Vagina (tissue), 2 donors: ENCODE results near the gene MYADML2. TPM values are rescaled to one million over a fixed set of nuclear protein-coding genes. Genes with fewer than 3 reads are reported as not detected.

Experiments used
- DNase-seq, 2 donors: peaks; one replicate each; pipeline ENCODE4 v3.0.0-alpha.2; 2017; ENCODE audit errors: extremely low spot score in 2 of 2
- H3K27ac ChIP-seq: fragments of 200-600 bp; sonication (generic); one replicate; pipeline ENCODE4 v1.5.1; 2019
- H3K27me3 ChIP-seq: fragments of 200-600 bp; sonication (generic); one replicate; pipeline ENCODE4 v1.5.1; 2019
- H3K36me3 ChIP-seq, 2 donors: fragments of 200-600 bp; sonication (generic); one replicate each; pipeline ENCODE4 v1.5.1; 2017 to 2019
- H3K4me1 ChIP-seq: fragments of 200-600 bp; sonication (generic); one replicate; pipeline ENCODE4 v1.5.1; 2019
- H3K4me3 ChIP-seq, 2 donors: fragments of 200-600 bp; sonication (generic); 1 replicate in 1 of 2; 2 replicates in 1 of 2; pipeline ENCODE4 v1.5.1; 2016 to 2019
- H3K9me3 ChIP-seq: fragments of 200-600 bp; sonication (generic); one replicate; pipeline ENCODE4 v1.5.1; 2019
- POLR2A ChIP-seq, 2 donors: fragments of 450-650 bp; IDR thresholded peaks; one replicate each; pipeline ENCODE4 v1.6.1; 2017; ENCODE audit warnings: antibody characterized with exemption in 2 of 2, mild to moderate bottlenecking in 2 of 2, moderate library complexity in 2 of 2
- POLR2AphosphoS5 ChIP-seq, 2 donors: sonication (generic); formaldehyde crosslinking; IDR thresholded peaks; one replicate each; pipeline ENCODE4 v1.9.0; 2017; ENCODE audit warnings: antibody characterized with exemption in 2 of 2, mild to moderate bottlenecking in 2 of 2, low read depth in 1 of 2; ENCODE audit not compliant: insufficient read depth in 1 of 2
- intact Hi-C: fragments of 100-400 bp; cut with DNase I; formaldehyde crosslinking; loops from one replicate; pipeline ENCODE4 v1.15.1; 2023
- total RNA-seq: library from RNA; depleted of rRNA; stranded (reverse); fragments of >200 nt; gene quantifications from one replicate; pipeline ENCODE4 v1.2.3, GENCODE V29; 2016
- TF ChIP-seq, protein P1 (sequence below), 3 experiments: fragments of 450-650 bp in 2 of 3; fragments of 200-600 bp in 1 of 3; sonication (generic) in 1 of 3; IDR thresholded peaks; one replicate each; pipeline ENCODE4 v1.5.1; 2017 to 2019; ENCODE audit warnings: antibody characterized with exemption in 3 of 3, mild to moderate bottlenecking in 2 of 3, moderate library complexity in 2 of 3

MYADML2 gene
- total RNA-seq, 1 donor from 2014 or later, result not detected

DNA sequence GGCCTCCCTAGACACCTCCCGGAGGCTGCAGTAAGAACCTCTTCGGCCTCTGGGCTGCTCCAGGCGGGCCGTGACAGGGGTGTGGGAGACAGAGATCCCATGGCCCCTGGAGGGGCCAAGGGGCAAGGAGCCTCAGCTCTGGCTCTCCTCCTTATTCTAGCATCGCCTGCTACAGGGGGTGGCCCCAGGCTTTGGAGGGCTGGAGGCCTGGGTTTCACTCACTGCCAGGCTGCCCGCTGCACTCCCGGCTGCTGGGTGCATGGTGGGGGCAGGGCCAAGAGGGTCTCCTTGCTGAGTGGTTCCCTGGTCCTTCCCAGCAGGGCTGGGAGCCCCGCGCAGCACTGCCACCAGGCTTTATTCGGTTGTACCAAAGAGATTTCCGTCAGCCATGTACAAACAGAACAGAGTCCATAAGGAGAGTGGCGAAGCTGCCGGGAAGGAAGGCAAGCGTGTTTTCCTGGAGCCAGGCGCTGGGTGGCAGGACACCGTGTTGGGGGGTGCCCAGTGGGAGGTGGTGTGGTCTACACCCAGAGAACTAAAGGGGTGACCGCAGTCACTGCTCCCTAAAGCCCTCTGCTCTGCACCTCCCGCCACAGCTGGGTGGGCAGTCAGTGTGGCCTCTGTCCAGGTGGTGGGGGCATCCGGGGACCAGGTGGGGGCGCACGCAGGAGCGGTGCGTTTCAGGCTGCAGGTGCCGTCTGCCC is 43.0 kb downstream of the MYADML2 start:
- intact Hi-C loops, result no loop called here
- Histone ChIP-seq H3K4me1 (peaks cover 15% of the 10 kb centered on the region), H3K4me3 (no peak overlapping the region), H3K27ac (no peak overlapping the region), H3K9me3 (no peaks in the 10 kb centered on the region), H3K36me3 (peaks cover 0 to 24% of the 10 kb centered on the region in 2 donors), H3K27me3 (no peaks in the 10 kb centered on the region)
- TF ChIP-seq POLR2AphosphoS5 (IDR thresholded peaks at IDR 0.05; ENCODE audit: insufficient read depth in 1 of 2, low read depth in 1 of 2), result no peak
- TF ChIP-seq, protein P1, sequence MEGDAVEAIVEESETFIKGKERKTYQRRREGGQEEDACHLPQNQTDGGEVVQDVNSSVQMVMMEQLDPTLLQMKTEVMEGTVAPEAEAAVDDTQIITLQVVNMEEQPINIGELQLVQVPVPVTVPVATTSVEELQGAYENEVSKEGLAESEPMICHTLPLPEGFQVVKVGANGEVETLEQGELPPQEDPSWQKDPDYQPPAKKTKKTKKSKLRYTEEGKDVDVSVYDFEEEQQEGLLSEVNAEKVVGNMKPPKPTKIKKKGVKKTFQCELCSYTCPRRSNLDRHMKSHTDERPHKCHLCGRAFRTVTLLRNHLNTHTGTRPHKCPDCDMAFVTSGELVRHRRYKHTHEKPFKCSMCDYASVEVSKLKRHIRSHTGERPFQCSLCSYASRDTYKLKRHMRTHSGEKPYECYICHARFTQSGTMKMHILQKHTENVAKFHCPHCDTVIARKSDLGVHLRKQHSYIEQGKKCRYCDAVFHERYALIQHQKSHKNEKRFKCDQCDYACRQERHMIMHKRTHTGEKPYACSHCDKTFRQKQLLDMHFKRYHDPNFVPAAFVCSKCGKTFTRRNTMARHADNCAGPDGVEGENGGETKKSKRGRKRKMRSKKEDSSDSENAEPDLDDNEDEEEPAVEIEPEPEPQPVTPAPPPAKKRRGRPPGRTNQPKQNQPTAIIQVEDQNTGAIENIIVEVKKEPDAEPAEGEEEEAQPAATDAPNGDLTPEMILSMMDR (IDR thresholded peaks at IDR 0.05), result no peak
- TF ChIP-seq POLR2A (IDR thresholded peaks at IDR 0.05), result no peak
- DNase-seq, result no peak

DNA sequence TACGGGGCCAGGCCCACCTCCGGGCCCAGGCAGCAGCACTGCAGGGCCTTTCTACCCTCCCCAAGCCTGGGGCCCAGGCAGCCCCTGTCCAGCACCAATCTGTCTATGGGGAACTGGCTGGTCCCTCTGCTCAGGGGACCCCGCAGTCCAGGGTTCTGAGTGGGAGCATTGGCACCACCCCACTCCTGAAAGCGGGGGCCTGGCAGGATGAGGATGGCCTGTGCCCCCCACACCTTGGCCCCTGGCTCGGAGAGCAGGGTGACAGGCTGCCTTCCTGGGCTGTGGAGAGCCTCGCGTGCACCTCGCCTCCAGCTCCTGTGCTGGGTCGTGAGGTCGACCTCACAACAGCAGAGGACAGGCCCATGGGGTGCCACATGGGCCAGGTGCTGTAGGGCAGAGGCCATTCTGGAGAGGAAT is 43.6 kb downstream of the MYADML2 start:
- no peak for DNase-seq
- no peak for TF ChIP-seq POLR2A (IDR thresholded peaks at IDR 0.05)
- no peak for TF ChIP-seq POLR2AphosphoS5 (IDR thresholded peaks at IDR 0.05; ENCODE audit: insufficient read depth in 1 of 2, low read depth in 1 of 2)
- TF ChIP-seq, protein P1 (IDR thresholded peaks at IDR 0.05), result no peak
- Histone ChIP-seq H3K9me3 (no peaks in the 10 kb centered on the region), H3K4me3 (no peak overlapping the region), H3K36me3 (peaks cover 0 to 29% of the 10 kb centered on the region in 2 donors), H3K27me3 (no peaks in the 10 kb centered on the region), H3K4me1 (peaks cover 15% of the 10 kb centered on the region), H3K27ac (no peak overlapping the region)
- intact Hi-C loops, result no loop called here

GRCh38 chr17:81902653-81903414 is 44.2 kb downstream of the MYADML2 start:
- H3K4me1 ChIP-seq, result peaks cover 15% of the 10 kb centered on the region
- no peak for DNase-seq
- peaks cover 0 to 35% of the 10 kb centered on the region in 2 donors for H3K36me3 ChIP-seq
- no peaks in the 10 kb centered on the region for H3K9me3 ChIP-seq
- TF ChIP-seq, protein P1 (IDR thresholded peaks at IDR 0.05), result no peak
- TF ChIP-seq POLR2AphosphoS5 (IDR thresholded peaks at IDR 0.05; ENCODE audit: insufficient read depth in 1 of 2, low read depth in 1 of 2) (no peak), POLR2A (IDR thresholded peaks at IDR 0.05) (no peak)
- no peak overlapping the region for H3K27ac ChIP-seq
- peak overlapping the region; percentile 33 to 51 for H3K4me3 ChIP-seq
- intact Hi-C loops, result no loop called here
- no peaks in the 10 kb centered on the region for H3K27me3 ChIP-seq

DNA sequence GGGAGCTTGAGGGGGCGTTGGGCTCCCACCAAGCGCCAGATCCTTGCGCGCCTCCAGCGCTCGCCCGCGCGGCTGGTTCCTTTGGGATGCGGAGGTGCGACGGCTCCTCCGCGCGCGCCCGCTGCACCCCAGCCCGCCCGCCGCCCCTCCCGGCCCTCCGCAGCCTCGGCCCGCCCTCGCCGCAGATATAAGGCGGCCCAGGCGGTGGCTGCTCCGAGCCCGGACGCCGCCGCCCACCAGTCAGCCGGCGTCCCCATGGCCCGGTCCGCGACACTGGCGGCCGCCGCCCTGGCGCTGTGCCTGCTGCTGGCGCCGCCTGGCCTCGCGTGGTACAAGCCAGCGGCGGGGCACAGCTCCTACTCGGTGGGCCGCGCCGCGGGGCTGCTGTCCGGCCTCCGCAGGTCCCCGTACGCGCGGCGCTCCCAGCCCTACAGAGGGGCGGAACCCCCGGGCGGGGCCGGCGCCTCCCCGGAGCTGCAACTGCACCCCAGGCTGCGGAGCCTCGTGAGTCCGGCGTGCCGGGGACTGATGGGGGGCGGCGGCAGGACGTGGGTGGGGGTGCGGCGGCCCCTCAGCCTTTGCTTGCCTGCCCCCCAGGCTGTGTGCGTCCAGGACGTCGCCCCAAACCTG is 44.9 kb downstream of the MYADML2 start, which contains the start of gene NPB:
Gene NPB, plus strand, starts transcription at position 216 of the 630 bp plus-strand sequence. Its CDS starts 40 bp downstream, at position 256.
- no peak for DNase-seq
- intact Hi-C loops, result no loop called here
- Histone ChIP-seq H3K4me1 (peaks cover 15% of the 10 kb centered on the region), H3K27me3 (no peaks in the 10 kb centered on the region), H3K4me3 (peak within 1 kb of the TSS; percentile 33 to 51), H3K27ac (no peak within 1 kb of the TSS), H3K9me3 (no peaks in the 10 kb centered on the region), H3K36me3 (peaks cover 0 to 36% of the 10 kb centered on the region in 2 donors)
- TF ChIP-seq, protein P1 (IDR thresholded peaks at IDR 0.05), result no peak
- TF ChIP-seq POLR2AphosphoS5 (IDR thresholded peaks at IDR 0.05; ENCODE audit: insufficient read depth in 1 of 2, low read depth in 1 of 2), result no peak
- TF ChIP-seq POLR2A (IDR thresholded peaks at IDR 0.05), result no peak
